Endothelial cell of umbilical vein (primary cell): ENCODE measurements around the gene SLC6A18. TPM values are rescaled to one million over a fixed set of nuclear protein-coding genes. Genes with fewer than 3 reads are reported as not detected.

ENCODE experiments used
- BruUV-seq: library from RNA; stranded (reverse); fragments of 400-500 nt; replicated peaks from 2 replicates; lab custom pipeline; 2021; lab: Mats Ljungman, UMichigan
- CTCF ChIA-PET: fragments of 300-600, 350-600 bp; sonication (Branson Sonifier 250); formaldehyde crosslinking; loops from one replicate; lab custom pipeline; 2021; ENCODE audit warnings: antibody characterized with exemption, inconsistent platforms; lab: Charles Lee
- POLR2A ChIA-PET: fragments of 300-600, 350-600 bp; sonication (Branson Sonifier 250); formaldehyde crosslinking; loops from one replicate; lab custom pipeline; 2021; ENCODE audit warnings: antibody characterized with exemption, inconsistent platforms; lab: Charles Lee
- DNase-seq: peaks from one replicate; pipeline ENCODE4 v3.0.0-alpha.2; 2011; ENCODE audit warnings: low read depth, low spot score
- FAIRE-seq: peaks from 2 replicates; lab custom pipeline; 2011; peaks lifted over from hg19 to GRCh38; lab: Jason Lieb, UNC
- H2AFZ ChIP-seq: 2 replicates; pipeline ENCODE4 v1.6.0; 2012; ENCODE audit warnings: low read depth, low read length, control low read depth, inconsistent platforms
- H3K27ac ChIP-seq: 2 replicates; pipeline ENCODE4 v1.5.1; 2011; ENCODE audit warnings: low read depth, mild to moderate bottlenecking, control low read depth, low read length, moderate library complexity; ENCODE audit not compliant: insufficient read depth
- H3K27me3 ChIP-seq, 2 experiments: 2 replicates each; pipeline versions ENCODE4 v1.6.0 to v1.6.1; 2011; ENCODE audit warnings: low read length in 2 of 2, mixed read lengths in 1 of 2; ENCODE audit not compliant: control insufficient read depth in 2 of 2, insufficient read depth in 2 of 2
- H3K36me3 ChIP-seq, 2 experiments: 2 replicates in 1 of 2; 3 replicates in 1 of 2; pipeline ENCODE4 v1.5.1; 2011; ENCODE audit warnings: low read length in 2 of 2, mild to moderate bottlenecking in 1 of 2, moderate library complexity in 1 of 2; ENCODE audit not compliant: control insufficient read depth in 2 of 2, insufficient read depth in 2 of 2; ENCODE audit errors: extremely low read depth in 1 of 2
- H3K4me1 ChIP-seq: 3 replicates; pipeline ENCODE4 v1.5.1; 2011; ENCODE audit warnings: mild to moderate bottlenecking, low read length; ENCODE audit not compliant: control insufficient read depth, insufficient read depth; ENCODE audit errors: extremely low read depth
- H3K4me2 ChIP-seq: 2 replicates; pipeline ENCODE4 v1.6.1; 2011; ENCODE audit warnings: low read length, control low read depth, mixed read lengths; ENCODE audit not compliant: insufficient read depth
- H3K4me3 ChIP-seq, 3 experiments: fragments of 200-600 bp in 1 of 3; sonication (generic), shearing (Covaris generic) in 1 of 3; replicated peaks in 1 of 3; 2 replicates each; pipeline ENCODE4 v1.5.1; 2011 to 2016; ENCODE audit warnings: control low read depth in 3 of 3, low read length in 3 of 3, mild to moderate bottlenecking in 2 of 3, inconsistent platforms in 1 of 3, low read depth in 1 of 3, moderate library complexity in 1 of 3; ENCODE audit not compliant: insufficient read depth in 1 of 3
- H3K79me2 ChIP-seq: 2 replicates; pipeline ENCODE4 v1.6.0; 2012; ENCODE audit warnings: low read length, inconsistent platforms; ENCODE audit not compliant: control insufficient read depth, insufficient read depth
- H3K9ac ChIP-seq: replicated peaks from 2 replicates; pipeline ENCODE3; 2011; ENCODE audit warnings: low read length, control low read depth; ENCODE audit not compliant: insufficient read depth; ENCODE audit errors: extremely low read depth
- H3K9me1 ChIP-seq: replicated peaks from 3 replicates; pipeline ENCODE4 v1.6.0; 2011; ENCODE audit warnings: mild to moderate bottlenecking, low read length; ENCODE audit not compliant: control insufficient read depth, insufficient read depth; ENCODE audit errors: extremely low read depth
- H3K9me3 ChIP-seq: replicated peaks from 2 replicates; pipeline ENCODE4 v1.5.1; 2012; ENCODE audit warnings: low read length, inconsistent platforms; ENCODE audit not compliant: control insufficient read depth, insufficient read depth
- H4K20me1 ChIP-seq: replicated peaks from 2 replicates; pipeline ENCODE3; 2011; ENCODE audit warnings: mild to moderate bottlenecking, low read length; ENCODE audit not compliant: control insufficient read depth, insufficient read depth; ENCODE audit errors: extremely low read depth
- EZH2 ChIP-seq: IDR thresholded peaks from 2 replicates; pipeline ENCODE4 v1.6.1; 2012; ENCODE audit warnings: borderline replicate concordance, low read depth, mild to moderate bottlenecking, moderate library complexity, low read length, inconsistent platforms; ENCODE audit not compliant: severe bottlenecking
- FOS ChIP-seq: IDR thresholded peaks from 2 replicates; pipeline ENCODE4 v1.6.1; 2011; ENCODE audit warnings: mild to moderate bottlenecking, low read length, moderate library complexity, borderline replicate concordance; ENCODE audit not compliant: insufficient read depth
- GATA2 ChIP-seq: IDR thresholded peaks from 2 replicates; pipeline ENCODE4 v1.7.0; 2011; ENCODE audit warnings: low read depth, mild to moderate bottlenecking, moderate library complexity, mixed read lengths, low read length; ENCODE audit not compliant: insufficient read length, insufficient read depth
- JUN ChIP-seq: IDR thresholded peaks from 2 replicates; pipeline ENCODE4 v1.6.1; 2011; ENCODE audit warnings: borderline replicate concordance, low read depth; ENCODE audit not compliant: insufficient read length, insufficient read depth
- MYC ChIP-seq: IDR thresholded peaks from one replicate; pipeline ENCODE4 v1.6.1; 2011; ENCODE audit warnings: mild to moderate bottlenecking, low read depth, low read length
- POLR2A ChIP-seq: IDR thresholded peaks from 2 replicates; pipeline ENCODE4 v1.6.1; 2012; ENCODE audit warnings: low read depth, mild to moderate bottlenecking, control low read depth, low read length
- POLR2AphosphoS5 ChIP-seq: IDR thresholded peaks from 2 replicates; pipeline ENCODE4 v1.6.1; 2012; ENCODE audit warnings: low read depth, mild to moderate bottlenecking, control low read depth, low read length, moderate library complexity; ENCODE audit not compliant: insufficient read depth
- dilution Hi-C: fragments of 300-500 bp; cut with MboI; formaldehyde crosslinking; loops from one replicate; pipeline ENCODE4 v1.15.0; 2019; ENCODE audit warnings: low sequenced_read_pairs; ENCODE audit not compliant: extremely low pct_ligation_motif_present
- intact Hi-C: fragments of 100-400 bp; cut with micrococcal nuclease; formaldehyde crosslinking; loops from one replicate; pipeline ENCODE4 v1.10.0; 2022
- polyA plus RNA-seq, 4 experiments: library from polyadenylated mRNA; depleted of rRNA in 3 of 4; stranded (reverse) in 3 of 4; unstranded in 1 of 4; fragments of >200 nt; gene quantifications; 2 replicates each; pipeline versions ENCODE4 v1.2.1 to v1.2.3, GENCODE V29; 2011 to 2012; ENCODE audit warnings: missing spikeins in 1 of 4
- total RNA-seq: library from RNA; stranded (reverse); gene quantifications from 2 replicates; pipeline ENCODE4 v1.2.3, GENCODE V29; 2021
- TF ChIP-seq, protein P1 (sequence below), 2 donors: IDR thresholded peaks; 1 replicate in 1 of 2; 2 replicates in 1 of 2; pipeline ENCODE4 v1.5.1; 2011; ENCODE audit warnings: low read length in 2 of 2, mild to moderate bottlenecking in 2 of 2, moderate library complexity in 2 of 2, control low read depth in 1 of 2, inconsistent platforms in 1 of 2, low read depth in 1 of 2; ENCODE audit not compliant: insufficient read depth in 1 of 2; ENCODE audit errors: extremely low read depth in 1 of 2
- TF ChIP-seq, protein P2 (sequence below): IDR thresholded peaks from 2 replicates; pipeline ENCODE4 v1.6.1; 2011; ENCODE audit not compliant: insufficient read depth, insufficient read length

Gene SLC6A18
- total and polyA plus RNA-seq, 2 donors (not counting 3 experiments of a cell fraction or from before 2014, with no cell fraction given): not detected

- H3K27me3 ChIP-seq: peaks cover 0 to 3% of the 10 kb centered on the region in 2 experiments
- ChIA-PET CTCF (no interaction called here), POLR2A (no interaction called here)
- no peak overlapping the region for H3K27ac ChIP-seq
- no peaks in the 10 kb centered on the region for H3K36me3 ChIP-seq
- DNase-seq: no peak
- H3K4me1 ChIP-seq: no peaks in the 10 kb centered on the region
- intact Hi-C loops (no loop called here), dilution Hi-C loops (no loop called here)
- H4K20me1 ChIP-seq: no peaks in the 10 kb centered on the region
- FAIRE-seq: no peak
- no peaks in the 10 kb centered on the region for H3K9me1 ChIP-seq
- no peak overlapping the region for H3K4me2 ChIP-seq
- no peak overlapping the region for H2AFZ ChIP-seq
- no TSS peak for BruUV-seq
- H3K9ac ChIP-seq: no peak overlapping the region
- H3K4me3 ChIP-seq: no peak overlapping the region
- H3K79me2 ChIP-seq: no peaks in the 10 kb centered on the region
- H3K9me3 ChIP-seq: no peaks in the 10 kb centered on the region
- no peak for TF ChIP-seq POLR2AphosphoS5
- TF ChIP-seq, protein P1, sequence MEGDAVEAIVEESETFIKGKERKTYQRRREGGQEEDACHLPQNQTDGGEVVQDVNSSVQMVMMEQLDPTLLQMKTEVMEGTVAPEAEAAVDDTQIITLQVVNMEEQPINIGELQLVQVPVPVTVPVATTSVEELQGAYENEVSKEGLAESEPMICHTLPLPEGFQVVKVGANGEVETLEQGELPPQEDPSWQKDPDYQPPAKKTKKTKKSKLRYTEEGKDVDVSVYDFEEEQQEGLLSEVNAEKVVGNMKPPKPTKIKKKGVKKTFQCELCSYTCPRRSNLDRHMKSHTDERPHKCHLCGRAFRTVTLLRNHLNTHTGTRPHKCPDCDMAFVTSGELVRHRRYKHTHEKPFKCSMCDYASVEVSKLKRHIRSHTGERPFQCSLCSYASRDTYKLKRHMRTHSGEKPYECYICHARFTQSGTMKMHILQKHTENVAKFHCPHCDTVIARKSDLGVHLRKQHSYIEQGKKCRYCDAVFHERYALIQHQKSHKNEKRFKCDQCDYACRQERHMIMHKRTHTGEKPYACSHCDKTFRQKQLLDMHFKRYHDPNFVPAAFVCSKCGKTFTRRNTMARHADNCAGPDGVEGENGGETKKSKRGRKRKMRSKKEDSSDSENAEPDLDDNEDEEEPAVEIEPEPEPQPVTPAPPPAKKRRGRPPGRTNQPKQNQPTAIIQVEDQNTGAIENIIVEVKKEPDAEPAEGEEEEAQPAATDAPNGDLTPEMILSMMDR (IDR thresholded peaks at IDR 0.05; ENCODE audit: extremely low read depth in 1 of 2, insufficient read depth in 1 of 2, low read depth in 1 of 2, low read length in 2 of 2): no peak
- TF ChIP-seq, protein P2, sequence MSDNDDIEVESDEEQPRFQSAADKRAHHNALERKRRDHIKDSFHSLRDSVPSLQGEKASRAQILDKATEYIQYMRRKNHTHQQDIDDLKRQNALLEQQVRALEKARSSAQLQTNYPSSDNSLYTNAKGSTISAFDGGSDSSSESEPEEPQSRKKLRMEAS: no peak
- TF ChIP-seq GATA2: no peak
- TF ChIP-seq MYC: no peak
- TF ChIP-seq POLR2A: no peak
- TF ChIP-seq EZH2: no peak
- TF ChIP-seq FOS: no peak
- TF ChIP-seq JUN: no peak
Observed at GRCh38 chr5:1241509-1242080, 16.4 kb downstream of the SLC6A18 start.
